Stimulated activated naive CD4-positive, alpha-beta T cell treated with Interleukin-2 at 50 U/mL for 16 hours (primary cell): ENCODE results near the gene PPP4R2.

Experiments used
- DNase-seq: peaks from one replicate; lab custom pipeline; 2025; lab: John Stamatoyannopoulos, UW

The PPP4R2 gene

GRCh38 chr3:72996473-72997333, at the start of gene PPP4R2:
Gene PPP4R2 (plus strand): TSS chr3:72996811. CDS start chr3:72997038, 227 bp downstream.
- DNase-seq, result peak; percentile 90

GRCh38 chr3:72947715-72948490, 48.7 kb upstream of the PPP4R2 start:
- no peak for DNase-seq

- no peak for DNase-seq
Measured at GRCh38 chr3:72949016-72949415, 47.6 kb upstream of the PPP4R2 start.

GRCh38 chr3:72950372-72950771, 46.2 kb upstream of the PPP4R2 start:
- no peak for DNase-seq

- no peak for DNase-seq
Measured at GRCh38 chr3:72950801-72951200, 45.8 kb upstream of the PPP4R2 start.

- no peak for DNase-seq
Measured at GRCh38 chr3:72951259-72951722, 45.3 kb upstream of the PPP4R2 start.

- no peak for DNase-seq
Measured at GRCh38 chr3:72953325-72953956, 43.2 kb upstream of the PPP4R2 start.

- no peak for DNase-seq
Measured at GRCh38 chr3:72957297-72957696, 39.3 kb upstream of the PPP4R2 start.

- no peak for DNase-seq
Measured at GRCh38 chr3:72959336-72959735, 37.3 kb upstream of the PPP4R2 start.

GRCh38 chr3:72960812-72961518, 35.6 kb upstream of the PPP4R2 start:
- DNase-seq, result peak; percentile 12

- no peak for DNase-seq
Measured at GRCh38 chr3:72961752-72962151, 34.9 kb upstream of the PPP4R2 start.

GRCh38 chr3:72962317-72962716, 34.3 kb upstream of the PPP4R2 start:
- DNase-seq, result no peak

GRCh38 chr3:72964633-72965032, 32.0 kb upstream of the PPP4R2 start:
- no peak for DNase-seq

GRCh38 chr3:72968266-72968664, 28.3 kb upstream of the PPP4R2 start:
- DNase-seq, result no peak

- DNase-seq, result no peak
Measured at GRCh38 chr3:72969766-72970165, 26.8 kb upstream of the PPP4R2 start.

- DNase-seq, result no peak
Measured at GRCh38 chr3:72970942-72971341, 25.7 kb upstream of the PPP4R2 start.

GRCh38 chr3:72972706-72973030, 23.9 kb upstream of the PPP4R2 start:
- no peak for DNase-seq

GRCh38 chr3:72973031-72973723, 23.4 kb upstream of the PPP4R2 start:
- no peak for DNase-seq

GRCh38 chr3:72973786-72974185, 22.8 kb upstream of the PPP4R2 start:
- DNase-seq, result no peak

- no peak for DNase-seq
Measured at GRCh38 chr3:72974956-72975355, 21.7 kb upstream of the PPP4R2 start.

- DNase-seq, result no peak
Measured at GRCh38 chr3:72976281-72976741, 20.3 kb upstream of the PPP4R2 start.
